Prostate gland (tissue), 2 donors: ENCODE data around the gene PPP1R12B. TPM values are rescaled to one million over a fixed set of nuclear protein-coding genes. Genes with fewer than 3 reads are reported as not detected.

Source experiments
- DNase-seq: peaks from one replicate; pipeline ENCODE4 v3.0.0-alpha.2; 2019; ENCODE audit warnings: low spot score
- H3K27ac ChIP-seq, 2 donors: fragments of 200-600 bp; sonication (generic); 2 replicates each; pipeline ENCODE4 v1.5.1; 2017 to 2019
- H3K27me3 ChIP-seq: fragments of 200-600 bp; sonication (generic); replicated peaks from 2 replicates; pipeline ENCODE4 v1.5.1; 2019; ENCODE audit not compliant: insufficient read depth
- H3K36me3 ChIP-seq, 2 donors: fragments of 200-600 bp; sonication (generic); 1 replicate in 1 of 2; 2 replicates in 1 of 2; pipeline versions ENCODE4 v1.5.1 to v1.8.1; 2017 to 2019
- H3K4me1 ChIP-seq: fragments of 200-600 bp; sonication (generic); replicated peaks from 2 replicates; pipeline ENCODE4 v1.5.1; 2019
- H3K4me3 ChIP-seq, 2 donors: fragments of 200-600 bp; sonication (generic); 2 replicates each; pipeline ENCODE4 v1.5.1; 2017 to 2019
- H3K9me3 ChIP-seq: fragments of 200-600 bp; sonication (generic); 2 replicates; pipeline ENCODE4 v1.5.1; 2017
- POLR2A ChIP-seq: fragments of 450-650 bp; IDR thresholded peaks from one replicate; pipeline ENCODE4 v1.6.1; 2016; ENCODE audit warnings: antibody characterized with exemption, mild to moderate bottlenecking
- POLR2AphosphoS5 ChIP-seq: sonication (generic); formaldehyde crosslinking; IDR thresholded peaks from one replicate; pipeline ENCODE4 v1.6.1; 2017; ENCODE audit warnings: antibody characterized with exemption
- WGBS: methylation state at CpG from one replicate; pipeline ENCODE4 v1.1.5; 2018; 5-methylcytosine and 5-hydroxymethylcytosine counted together
- intact Hi-C: fragments of 100-400 bp; cut with DNase I; formaldehyde crosslinking; loops from one replicate; pipeline ENCODE4 v1.14.2; 2022
- total RNA-seq, 2 donors: library from RNA; depleted of rRNA; stranded (reverse); fragments of >200 nt; gene quantifications; one replicate each; pipeline ENCODE4 v1.1.0, GENCODE V29; 2016
- TF ChIP-seq, protein P1 (sequence below), 4 experiments: fragments of 200-600 bp in 2 of 4; fragments of 450-650 bp in 2 of 4; sonication (generic) in 2 of 4; IDR thresholded peaks; 1 replicate in 3 of 4; 2 replicates in 1 of 4; pipeline ENCODE4 v1.5.1; 2016 to 2019; ENCODE audit warnings: antibody characterized with exemption in 4 of 4, mild to moderate bottlenecking in 2 of 4, moderate library complexity in 2 of 4

PPP1R12B gene
- total RNA-seq, 2 donors from 2014 or later = 116 to 179 TPM

DNA sequence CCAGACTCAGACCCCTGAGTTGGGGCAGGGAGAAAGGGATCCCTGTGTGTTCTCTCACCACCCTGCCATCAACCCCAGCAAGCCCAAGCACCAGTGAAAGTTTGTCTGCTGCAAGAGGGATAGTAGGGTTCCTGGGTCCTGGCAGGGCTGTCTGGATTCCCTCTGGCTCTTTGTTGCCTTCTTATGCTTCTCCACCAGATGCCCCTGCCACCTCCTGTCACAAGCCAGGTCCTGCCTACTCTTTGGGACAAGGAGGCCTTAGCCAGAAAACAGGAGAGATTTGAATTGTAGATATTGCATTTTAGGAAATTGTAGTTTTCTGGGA, 28.5 kb upstream of the PPP1R12B start:
- intact Hi-C loops = no loop called here
- no peaks in the 10 kb centered on the region for H3K27me3 ChIP-seq
- no peak for DNase-seq
- H3K27ac ChIP-seq = no peak overlapping the region
- no peaks in the 10 kb centered on the region for H3K9me3 ChIP-seq
- TF ChIP-seq, protein P1, sequence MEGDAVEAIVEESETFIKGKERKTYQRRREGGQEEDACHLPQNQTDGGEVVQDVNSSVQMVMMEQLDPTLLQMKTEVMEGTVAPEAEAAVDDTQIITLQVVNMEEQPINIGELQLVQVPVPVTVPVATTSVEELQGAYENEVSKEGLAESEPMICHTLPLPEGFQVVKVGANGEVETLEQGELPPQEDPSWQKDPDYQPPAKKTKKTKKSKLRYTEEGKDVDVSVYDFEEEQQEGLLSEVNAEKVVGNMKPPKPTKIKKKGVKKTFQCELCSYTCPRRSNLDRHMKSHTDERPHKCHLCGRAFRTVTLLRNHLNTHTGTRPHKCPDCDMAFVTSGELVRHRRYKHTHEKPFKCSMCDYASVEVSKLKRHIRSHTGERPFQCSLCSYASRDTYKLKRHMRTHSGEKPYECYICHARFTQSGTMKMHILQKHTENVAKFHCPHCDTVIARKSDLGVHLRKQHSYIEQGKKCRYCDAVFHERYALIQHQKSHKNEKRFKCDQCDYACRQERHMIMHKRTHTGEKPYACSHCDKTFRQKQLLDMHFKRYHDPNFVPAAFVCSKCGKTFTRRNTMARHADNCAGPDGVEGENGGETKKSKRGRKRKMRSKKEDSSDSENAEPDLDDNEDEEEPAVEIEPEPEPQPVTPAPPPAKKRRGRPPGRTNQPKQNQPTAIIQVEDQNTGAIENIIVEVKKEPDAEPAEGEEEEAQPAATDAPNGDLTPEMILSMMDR (IDR thresholded peaks at IDR 0.05) = no peak
- TF ChIP-seq POLR2A (no peak), POLR2AphosphoS5 (no peak)
- no peak overlapping the region for H3K4me3 ChIP-seq
- H3K4me1 ChIP-seq = no peaks in the 10 kb centered on the region
- no peaks in the 10 kb centered on the region for H3K36me3 ChIP-seq

DNA sequence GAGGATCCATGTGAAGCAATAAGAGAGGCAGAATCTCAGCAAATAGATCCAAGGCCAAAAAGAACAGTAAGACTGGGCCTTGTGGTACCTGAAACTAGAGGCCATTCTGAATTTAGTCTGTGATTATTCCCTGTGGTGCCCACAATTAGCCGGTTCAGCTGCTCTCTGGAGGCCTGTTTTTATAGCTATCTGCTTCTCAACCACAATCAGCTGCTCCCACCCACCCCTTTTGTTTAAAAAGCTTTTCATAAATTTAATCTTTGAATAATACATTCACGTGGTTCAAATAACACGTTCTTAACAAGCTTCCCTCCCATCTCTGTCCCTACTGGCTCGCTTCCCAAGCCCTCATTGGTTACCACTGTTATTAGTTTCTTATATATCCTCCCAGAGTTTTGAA, 24.8 kb upstream of the PPP1R12B start:
- H3K27me3 ChIP-seq = no peaks in the 10 kb centered on the region
- H3K4me3 ChIP-seq = no peak overlapping the region
- no peak overlapping the region for H3K27ac ChIP-seq
- 49% methylated on average over 4 of the region's 4 CpGs for WGBS
- DNase-seq = no peak
- no peaks in the 10 kb centered on the region for H3K9me3 ChIP-seq
- TF ChIP-seq POLR2A = no peak
- TF ChIP-seq POLR2AphosphoS5 = no peak
- TF ChIP-seq, protein P1 (IDR thresholded peaks at IDR 0.05) = no peak
- no peaks in the 10 kb centered on the region for H3K4me1 ChIP-seq
- H3K36me3 ChIP-seq = no peaks in the 10 kb centered on the region
- intact Hi-C loops = no loop called here

DNA sequence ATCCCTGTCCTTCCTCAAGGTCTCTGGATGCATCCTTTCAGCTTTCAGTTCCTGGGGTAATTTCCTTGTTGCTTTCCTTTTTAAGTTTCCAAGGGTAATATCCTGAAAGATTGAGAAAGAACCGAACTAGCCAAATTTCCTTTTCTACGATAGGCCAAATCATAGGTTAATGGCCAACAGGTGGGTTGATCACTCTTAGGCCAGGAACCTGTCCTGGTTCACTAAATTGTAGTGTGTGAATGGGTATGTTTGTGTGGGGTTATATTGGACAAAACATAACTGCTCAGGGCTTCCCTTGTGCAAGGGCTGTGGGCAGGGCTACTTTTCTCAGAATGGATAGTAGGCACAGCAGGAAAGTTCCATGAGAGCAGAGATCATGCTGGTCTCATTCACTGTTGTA, 23.9 kb upstream of the PPP1R12B start:
- Histone ChIP-seq H3K27me3 (no peaks in the 10 kb centered on the region), H3K4me3 (no peak overlapping the region), H3K36me3 (no peaks in the 10 kb centered on the region), H3K4me1 (no peaks in the 10 kb centered on the region), H3K27ac (no peak overlapping the region), H3K9me3 (no peaks in the 10 kb centered on the region)
- intact Hi-C loops = no loop called here
- no peak for DNase-seq
- no peak for TF ChIP-seq POLR2AphosphoS5
- TF ChIP-seq, protein P1 (IDR thresholded peaks at IDR 0.05) = no peak
- no peak for TF ChIP-seq POLR2A
- WGBS = 88% methylated on average over 2 of the region's 2 CpGs

- intact Hi-C loops = no loop called here
- DNase-seq = no peak
Observed at GRCh38 chr1:202329891-202330290, 18.6 kb upstream of the PPP1R12B start.

DNA sequence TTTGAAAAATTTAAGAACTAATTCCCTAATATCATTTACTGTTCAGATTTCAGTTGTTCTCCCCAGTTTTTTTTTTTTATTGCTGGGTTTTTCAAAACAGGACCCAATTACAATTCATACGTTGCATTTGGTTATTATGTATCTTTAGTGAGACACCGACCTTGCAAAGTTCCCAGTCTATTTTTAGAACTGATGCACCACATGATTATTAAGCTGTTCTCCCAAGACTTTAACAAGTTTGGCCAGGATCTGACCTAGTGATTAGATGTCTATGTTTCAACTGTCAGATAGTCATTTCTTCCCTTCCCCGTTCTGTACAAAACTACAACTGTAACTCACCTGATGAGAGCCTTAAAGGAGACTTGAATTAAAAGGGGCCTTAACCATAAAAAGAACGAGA, 14.6 kb upstream of the PPP1R12B start:
- intact Hi-C loops = no loop called here
- no peak for DNase-seq
- 55% methylated on average over 4 of the region's 4 CpGs for WGBS
- H3K4me1 ChIP-seq = no peaks in the 10 kb centered on the region
- H3K27me3 ChIP-seq = no peaks in the 10 kb centered on the region
- H3K36me3 ChIP-seq = no peaks in the 10 kb centered on the region
- no peaks in the 10 kb centered on the region for H3K9me3 ChIP-seq
- TF ChIP-seq POLR2AphosphoS5 = no peak
- TF ChIP-seq POLR2A = no peak
- TF ChIP-seq, protein P1 (IDR thresholded peaks at IDR 0.05) = no peak
- H3K27ac ChIP-seq = no peak overlapping the region
- H3K4me3 ChIP-seq = no peak overlapping the region

More at GRCh38 chr1:202329891-202330290, 18.6 kb upstream of the PPP1R12B start:
- no peak overlapping the region for H3K27ac ChIP-seq
- no peaks in the 10 kb centered on the region for H3K27me3 ChIP-seq
- no peaks in the 10 kb centered on the region for H3K9me3 ChIP-seq
- TF ChIP-seq POLR2AphosphoS5 = no peak
- TF ChIP-seq, protein P1 (IDR thresholded peaks at IDR 0.05) = no peak
- no peak for TF ChIP-seq POLR2A
- no peak overlapping the region for H3K4me3 ChIP-seq
- H3K4me1 ChIP-seq = no peaks in the 10 kb centered on the region
- H3K36me3 ChIP-seq = no peaks in the 10 kb centered on the region
